CD4-positive, alpha-beta T cell treated with Interleukin-2 at 100 ng/mL for 4 hours (primary cell): Measurements from ENCODE around the gene GRID2IP.

Source experiments
- DNase-seq: peaks from one replicate; pipeline ENCODE4 v3.0.0-alpha.2; 2020; ENCODE audit warnings: low spot score

Gene GRID2IP

DNA sequence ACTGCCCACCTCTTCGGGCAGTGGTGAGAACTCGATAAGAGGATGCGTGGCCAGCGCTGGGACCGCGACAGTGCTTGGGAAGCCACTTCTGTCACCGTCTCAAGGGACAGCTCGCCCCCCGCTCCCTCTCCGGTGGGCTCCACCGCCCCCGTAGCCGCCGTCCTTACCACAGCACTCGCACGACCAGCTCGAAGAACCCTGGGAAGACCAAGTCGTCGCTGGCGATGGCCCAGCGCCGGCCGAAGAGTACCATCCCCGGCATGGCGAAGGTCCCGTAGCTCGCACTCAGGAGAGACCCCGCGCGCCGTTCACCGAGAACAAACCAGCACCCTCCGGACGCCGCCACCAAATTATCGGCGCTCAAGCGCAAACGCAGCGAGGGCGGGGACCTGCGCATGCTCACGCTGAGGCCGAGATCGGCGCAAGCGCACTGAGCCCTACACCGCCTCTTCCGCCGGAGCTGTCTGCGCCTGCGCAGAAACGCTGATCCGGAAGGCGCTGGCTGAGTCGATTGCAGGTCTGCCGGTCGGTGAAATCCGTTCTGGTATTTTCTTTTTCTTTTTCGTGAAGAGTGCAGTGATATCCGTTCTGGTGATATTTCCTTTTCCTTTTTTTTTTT, 103.6 kb downstream of the GRID2IP start, which contains the start of gene DAGLB:
TSS of gene DAGLB (minus strand) at position 374 of the 619 bp plus-strand sequence. CDS start at position 262, 112 bp downstream.
- DNase-seq: peak; percentile 95
